Endothelial cell of umbilical vein (primary cell): Measurements from ENCODE around the gene MCCC1. TPM values are rescaled to one million over a fixed set of nuclear protein-coding genes. Genes with fewer than 3 reads are reported as not detected.

ENCODE experiments used
- BruUV-seq: library from RNA; stranded (reverse); fragments of 400-500 nt; replicated peaks from 2 replicates; lab custom pipeline; 2021; lab: Mats Ljungman, UMichigan
- CTCF ChIA-PET: fragments of 300-600, 350-600 bp; sonication (Branson Sonifier 250); formaldehyde crosslinking; loops from one replicate; lab custom pipeline; 2021; ENCODE audit warnings: antibody characterized with exemption, inconsistent platforms; lab: Charles Lee
- POLR2A ChIA-PET: fragments of 300-600, 350-600 bp; sonication (Branson Sonifier 250); formaldehyde crosslinking; loops from one replicate; lab custom pipeline; 2021; ENCODE audit warnings: antibody characterized with exemption, inconsistent platforms; lab: Charles Lee
- DNase-seq: peaks from one replicate; pipeline ENCODE4 v3.0.0-alpha.2; 2011; ENCODE audit warnings: low read depth, low spot score
- FAIRE-seq: peaks from 2 replicates; lab custom pipeline; 2011; peaks lifted over from hg19 to GRCh38; lab: Jason Lieb, UNC
- H2AFZ ChIP-seq: 2 replicates; pipeline ENCODE4 v1.6.0; 2012; ENCODE audit warnings: low read depth, low read length, control low read depth, inconsistent platforms
- H3K27ac ChIP-seq: 2 replicates; pipeline ENCODE4 v1.5.1; 2011; ENCODE audit warnings: low read depth, mild to moderate bottlenecking, control low read depth, low read length, moderate library complexity; ENCODE audit not compliant: insufficient read depth
- H3K27me3 ChIP-seq, 2 experiments: 2 replicates each; pipeline versions ENCODE4 v1.6.0 to v1.6.1; 2011; ENCODE audit warnings: low read length in 2 of 2, mixed read lengths in 1 of 2; ENCODE audit not compliant: control insufficient read depth in 2 of 2, insufficient read depth in 2 of 2
- H3K36me3 ChIP-seq, 2 experiments: 2 replicates in 1 of 2; 3 replicates in 1 of 2; pipeline ENCODE4 v1.5.1; 2011; ENCODE audit warnings: low read length in 2 of 2, mild to moderate bottlenecking in 1 of 2, moderate library complexity in 1 of 2; ENCODE audit not compliant: control insufficient read depth in 2 of 2, insufficient read depth in 2 of 2; ENCODE audit errors: extremely low read depth in 1 of 2
- H3K4me1 ChIP-seq: 3 replicates; pipeline ENCODE4 v1.5.1; 2011; ENCODE audit warnings: mild to moderate bottlenecking, low read length; ENCODE audit not compliant: control insufficient read depth, insufficient read depth; ENCODE audit errors: extremely low read depth
- H3K4me2 ChIP-seq: 2 replicates; pipeline ENCODE4 v1.6.1; 2011; ENCODE audit warnings: low read length, control low read depth, mixed read lengths; ENCODE audit not compliant: insufficient read depth
- H3K4me3 ChIP-seq, 3 experiments: fragments of 200-600 bp in 1 of 3; sonication (generic), shearing (Covaris generic) in 1 of 3; replicated peaks in 1 of 3; 2 replicates each; pipeline ENCODE4 v1.5.1; 2011 to 2016; ENCODE audit warnings: control low read depth in 3 of 3, low read length in 3 of 3, mild to moderate bottlenecking in 2 of 3, inconsistent platforms in 1 of 3, low read depth in 1 of 3, moderate library complexity in 1 of 3; ENCODE audit not compliant: insufficient read depth in 1 of 3
- H3K79me2 ChIP-seq: 2 replicates; pipeline ENCODE4 v1.6.0; 2012; ENCODE audit warnings: low read length, inconsistent platforms; ENCODE audit not compliant: control insufficient read depth, insufficient read depth
- H3K9ac ChIP-seq: replicated peaks from 2 replicates; pipeline ENCODE3; 2011; ENCODE audit warnings: low read length, control low read depth; ENCODE audit not compliant: insufficient read depth; ENCODE audit errors: extremely low read depth
- H3K9me1 ChIP-seq: replicated peaks from 3 replicates; pipeline ENCODE4 v1.6.0; 2011; ENCODE audit warnings: mild to moderate bottlenecking, low read length; ENCODE audit not compliant: control insufficient read depth, insufficient read depth; ENCODE audit errors: extremely low read depth
- H3K9me3 ChIP-seq: replicated peaks from 2 replicates; pipeline ENCODE4 v1.5.1; 2012; ENCODE audit warnings: low read length, inconsistent platforms; ENCODE audit not compliant: control insufficient read depth, insufficient read depth
- H4K20me1 ChIP-seq: replicated peaks from 2 replicates; pipeline ENCODE3; 2011; ENCODE audit warnings: mild to moderate bottlenecking, low read length; ENCODE audit not compliant: control insufficient read depth, insufficient read depth; ENCODE audit errors: extremely low read depth
- CTCF ChIP-seq, 2 donors: IDR thresholded peaks; 1 replicate in 1 of 2; 2 replicates in 1 of 2; pipeline ENCODE4 v1.5.1; 2011; ENCODE audit warnings: low read length in 2 of 2, mild to moderate bottlenecking in 2 of 2, moderate library complexity in 2 of 2, control low read depth in 1 of 2, inconsistent platforms in 1 of 2, low read depth in 1 of 2; ENCODE audit not compliant: insufficient read depth in 1 of 2; ENCODE audit errors: extremely low read depth in 1 of 2
- EZH2 ChIP-seq: IDR thresholded peaks from 2 replicates; pipeline ENCODE4 v1.6.1; 2012; ENCODE audit warnings: borderline replicate concordance, low read depth, mild to moderate bottlenecking, moderate library complexity, low read length, inconsistent platforms; ENCODE audit not compliant: severe bottlenecking
- MAX ChIP-seq: IDR thresholded peaks from 2 replicates; pipeline ENCODE4 v1.6.1; 2011; ENCODE audit not compliant: insufficient read depth, insufficient read length
- MYC ChIP-seq: IDR thresholded peaks from one replicate; pipeline ENCODE4 v1.6.1; 2011; ENCODE audit warnings: mild to moderate bottlenecking, low read depth, low read length
- POLR2AphosphoS5 ChIP-seq: IDR thresholded peaks from 2 replicates; pipeline ENCODE4 v1.6.1; 2012; ENCODE audit warnings: low read depth, mild to moderate bottlenecking, control low read depth, low read length, moderate library complexity; ENCODE audit not compliant: insufficient read depth
- dilution Hi-C: fragments of 300-500 bp; cut with MboI; formaldehyde crosslinking; loops from one replicate; pipeline ENCODE4 v1.15.0; 2019; ENCODE audit warnings: low sequenced_read_pairs; ENCODE audit not compliant: extremely low pct_ligation_motif_present
- intact Hi-C: fragments of 100-400 bp; cut with micrococcal nuclease; formaldehyde crosslinking; loops from one replicate; pipeline ENCODE4 v1.10.0; 2022
- polyA plus RNA-seq, 4 experiments: library from polyadenylated mRNA; depleted of rRNA in 3 of 4; stranded (reverse) in 3 of 4; unstranded in 1 of 4; fragments of >200 nt; gene quantifications; 2 replicates each; pipeline versions ENCODE4 v1.2.1 to v1.2.3, GENCODE V29; 2011 to 2012; ENCODE audit warnings: missing spikeins in 1 of 4
- total RNA-seq: library from RNA; stranded (reverse); gene quantifications from 2 replicates; pipeline ENCODE4 v1.2.3, GENCODE V29; 2021

The MCCC1 gene
- total and polyA plus RNA-seq, 2 donors (not counting 3 experiments of a cell fraction or from before 2014, with no cell fraction given) = 9.2 to 19.7 TPM

DNA sequence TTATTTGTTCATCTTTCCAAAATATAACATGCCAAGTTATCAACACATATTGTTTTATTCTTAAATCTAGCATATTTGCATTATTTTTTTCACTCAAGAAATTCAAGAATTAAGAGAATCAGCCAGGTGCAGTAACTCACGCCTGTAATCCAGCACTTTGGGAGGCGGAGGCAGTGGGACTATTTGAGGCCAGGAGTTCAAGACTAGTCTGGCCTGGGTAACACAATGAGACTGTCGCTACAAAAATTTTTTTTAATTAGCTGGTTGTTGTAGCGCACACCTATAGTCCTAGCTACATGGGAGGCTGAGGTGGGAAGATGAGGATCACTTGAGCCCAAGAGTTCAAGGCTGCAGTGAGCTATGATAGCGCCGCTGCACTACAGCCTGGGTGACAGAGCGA lies 129.4 kb downstream of the MCCC1 start:
- Histone ChIP-seq H3K4me2 (no peak overlapping the region), H3K9me1 (no peaks in the 10 kb centered on the region), H3K27ac (no peak overlapping the region), H3K27me3 (no peaks in the 10 kb centered on the region), H2AFZ (no peak overlapping the region), H3K9ac (no peak overlapping the region), H4K20me1 (peaks cover 4% of the 10 kb centered on the region), H3K79me2 (peaks cover 63% of the 10 kb centered on the region), H3K4me1 (peaks cover 7% of the 10 kb centered on the region), H3K36me3 (no peaks in the 10 kb centered on the region), H3K9me3 (no peaks in the 10 kb centered on the region), H3K4me3 (no peak overlapping the region)
- CTCF ChIA-PET = no interaction called here
- intact Hi-C loops = no loop called here
- POLR2A ChIA-PET = no interaction called here
- dilution Hi-C loops = no loop called here
- DNase-seq (no peak), FAIRE-seq (no peak)
- TF ChIP-seq CTCF (IDR thresholded peaks at IDR 0.05; ENCODE audit: extremely low read depth in 1 of 2, insufficient read depth in 1 of 2, low read depth in 1 of 2, low read length in 2 of 2) (no peak), MYC (no peak), MAX (no peak)
- BruUV-seq = no TSS peak

DNA sequence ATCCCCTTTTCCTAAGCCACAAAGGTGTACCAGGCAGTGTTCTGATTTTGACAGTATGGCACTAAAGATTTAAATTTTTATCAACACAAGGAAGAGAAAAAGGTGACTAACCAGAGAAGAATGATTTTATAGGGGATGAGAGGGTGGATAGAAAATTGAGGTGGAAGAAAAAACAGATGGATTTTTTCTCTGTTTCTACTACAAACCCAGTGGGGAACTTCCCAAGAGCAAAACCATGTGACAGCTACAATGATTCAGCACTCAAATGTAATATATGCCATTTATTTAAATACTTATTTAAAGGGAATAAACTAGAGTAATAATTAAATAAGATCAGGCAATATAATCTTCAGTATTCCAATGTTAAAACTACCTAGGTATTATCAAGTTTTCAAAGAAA lies 130.0 kb downstream of the MCCC1 start:
- Histone ChIP-seq H4K20me1 (peaks cover 4% of the 10 kb centered on the region), H3K36me3 (no peaks in the 10 kb centered on the region), H3K79me2 (peaks cover 59% of the 10 kb centered on the region), H3K9ac (no peak overlapping the region), H3K9me3 (no peaks in the 10 kb centered on the region), H3K4me2 (no peak overlapping the region), H3K9me1 (no peaks in the 10 kb centered on the region), H2AFZ (no peak overlapping the region), H3K4me1 (peaks cover 7% of the 10 kb centered on the region), H3K4me3 (no peak overlapping the region), H3K27ac (no peak overlapping the region), H3K27me3 (no peaks in the 10 kb centered on the region)
- TF ChIP-seq POLR2AphosphoS5 (no peak), MAX (no peak), EZH2 (no peak)
- dilution Hi-C loops = no loop called here
- DNase-seq (no peak), FAIRE-seq (no peak)
- intact Hi-C loops = no loop called here
- POLR2A ChIA-PET = no interaction called here
- CTCF ChIA-PET = interaction anchor here (1.3 kb wide), 1 partner anchor 48 kb away, joined by 4 read pairs; no protein-coding TSS in a partner anchor
- BruUV-seq = no TSS peak
